Skin of body (tissue), 2 donors: ENCODE results near the gene CABP1. TPM values are rescaled to one million over a fixed set of nuclear protein-coding genes. Genes with fewer than 3 reads are reported as not detected.

Experiments used
- DNase-seq: peaks from one replicate; lab custom pipeline; 2025; lab: John Stamatoyannopoulos, UW
- total RNA-seq: library from RNA; depleted of rRNA; stranded (reverse); fragments of >200 nt; gene quantifications from one replicate; pipeline ENCODE4 v1.2.3, GENCODE V29; 2014

Gene CABP1
- total RNA-seq, 1 donor from 2014 or later = 1.3 TPM

GRCh38 chr12:120690978-120691377 lies 50.6 kb downstream of the CABP1 start:
- no peak for DNase-seq

- DNase-seq = no peak
Observed at GRCh38 chr12:120692524-120693033, 52.2 kb downstream of the CABP1 start.

- DNase-seq = no peak
Observed at GRCh38 chr12:120693848-120694247, 53.4 kb downstream of the CABP1 start.

GRCh38 chr12:120696626-120697025 lies 56.2 kb downstream of the CABP1 start:
- no peak for DNase-seq

- no peak for DNase-seq
Observed at GRCh38 chr12:120697344-120697743, 56.9 kb downstream of the CABP1 start.

GRCh38 chr12:120698665-120699064 lies 58.2 kb downstream of the CABP1 start:
- DNase-seq = no peak

- no peak for DNase-seq
Observed at GRCh38 chr12:120699553-120699952, 59.1 kb downstream of the CABP1 start.

- DNase-seq = no peak
Observed at GRCh38 chr12:120700886-120701285, 60.5 kb downstream of the CABP1 start.

GRCh38 chr12:120702637-120703036 lies 62.2 kb downstream of the CABP1 start:
- DNase-seq = no peak

GRCh38 chr12:120703311-120703942 lies 63.0 kb downstream of the CABP1 start:
- DNase-seq = no peak

GRCh38 chr12:120705618-120706017 lies 65.2 kb downstream of the CABP1 start:
- no peak for DNase-seq

GRCh38 chr12:120706029-120706428 lies 65.6 kb downstream of the CABP1 start:
- no peak for DNase-seq

- no peak for DNase-seq
Observed at GRCh38 chr12:120708651-120709050, 68.2 kb downstream of the CABP1 start.

- peak; percentile 23 for DNase-seq
Observed at GRCh38 chr12:120710031-120710804, 69.8 kb downstream of the CABP1 start, which contains the start of gene UNC119B. Gene UNC119B (plus strand): TSS chr12:120710458. CDS start chr12:120710475, 17 bp downstream.

GRCh38 chr12:120710805-120711296 lies 70.4 kb downstream of the CABP1 start:
- no peak for DNase-seq

- DNase-seq = no peak
Observed at GRCh38 chr12:120711411-120711810, 71.0 kb downstream of the CABP1 start.

- DNase-seq = no peak
Observed at GRCh38 chr12:120712610-120713009, 72.2 kb downstream of the CABP1 start.

GRCh38 chr12:120713861-120714482 lies 73.5 kb downstream of the CABP1 start:
- peak; percentile 52 for DNase-seq
